Activated naive CD8-positive, alpha-beta T cell treated with anti-CD3 and anti-CD28 coated beads, Interleukin-2, amount 50 U/mL, for 24 hours (primary cell): ENCODE measurements around the gene ARNT2.
"Not testable (repeated sequence)": the region's sequence is repeated elsewhere in the genome, so short reads cannot be mapped to it uniquely, and the experiment has no call there.

Source experiments
- ATAC-seq: fragments of 150-1000 bp; cut with Tn5 transposase; one replicate; pipeline ENCODE4 v1.10.0; 2021
- DNase-seq: peaks from one replicate; pipeline ENCODE4 v3.0.0; 2021
- H3K27ac Mint-ChIP-seq: one replicate; pipeline ENCODE4 v1.8.0; 2021; ENCODE audit warnings: mild to moderate bottlenecking, mixed read lengths
- H3K27me3 Mint-ChIP-seq: one replicate; pipeline ENCODE4 v1.8.0; 2021; ENCODE audit warnings: mixed read lengths
- H3K36me3 Mint-ChIP-seq: one replicate; pipeline ENCODE4 v1.8.0; 2021; ENCODE audit warnings: low read depth, mixed read lengths
- H3K4me1 Mint-ChIP-seq: one replicate; pipeline ENCODE4 v1.8.0; 2021; ENCODE audit warnings: mixed read lengths
- H3K4me3 Mint-ChIP-seq: one replicate; pipeline ENCODE4 v1.8.0; 2021; ENCODE audit warnings: mild to moderate bottlenecking, moderate library complexity, mixed read lengths
- H3K9me3 Mint-ChIP-seq: one replicate; pipeline ENCODE4 v1.8.0; 2021; ENCODE audit warnings: mixed read lengths

The ARNT2 gene

GRCh38 chr15:80404057-80404760, at the start of gene ARNT2:
TSS of gene ARNT2 (plus strand) at chr15:80404382. CDS start at chr15:80404516, 134 bp downstream.
- Mint-ChIP-seq H3K27ac (no peak within 1 kb of the TSS), H3K27me3 (peaks cover 60% of the 10 kb centered on the region), H3K36me3 (no peaks in the 10 kb centered on the region), H3K4me3 (peak within 1 kb of the TSS; percentile 30), H3K4me1 (peaks cover 5% of the 10 kb centered on the region), H3K9me3 (no peaks in the 10 kb centered on the region)
- DNase-seq (no peak), ATAC-seq (peak; percentile 37)

GRCh38 chr15:80367094-80367493, 37.1 kb upstream of the ARNT2 start:
- Mint-ChIP-seq H3K4me1 (no peaks in the 10 kb centered on the region), H3K4me3 (no peak overlapping the region), H3K36me3 (no peaks in the 10 kb centered on the region), H3K27ac (no peak overlapping the region), H3K9me3 (peaks cover 24% of the 10 kb centered on the region), H3K27me3 (peaks cover 4% of the 10 kb centered on the region)
- peak; percentile 3 for DNase-seq
- no peak for ATAC-seq

GRCh38 chr15:80367661-80368060, 36.5 kb upstream of the ARNT2 start:
- DNase-seq (no peak), ATAC-seq (no peak)
- peaks cover 24% of the 10 kb centered on the region for H3K9me3 Mint-ChIP-seq
- no peak overlapping the region for H3K27ac Mint-ChIP-seq
- H3K36me3 Mint-ChIP-seq: no peaks in the 10 kb centered on the region
- no peak overlapping the region for H3K4me3 Mint-ChIP-seq
- no peaks in the 10 kb centered on the region for H3K4me1 Mint-ChIP-seq
- peaks cover 4% of the 10 kb centered on the region for H3K27me3 Mint-ChIP-seq

- peaks cover 6% of the 10 kb centered on the region for H3K27me3 Mint-ChIP-seq
- no peak for DNase-seq
- H3K36me3 Mint-ChIP-seq: no peaks in the 10 kb centered on the region
- no peak overlapping the region for H3K4me3 Mint-ChIP-seq
- no peak overlapping the region for H3K27ac Mint-ChIP-seq
- no peaks in the 10 kb centered on the region for H3K4me1 Mint-ChIP-seq
- H3K9me3 Mint-ChIP-seq: peaks cover 20% of the 10 kb centered on the region
- ATAC-seq: no peak
Measured at GRCh38 chr15:80371924-80372323, 32.3 kb upstream of the ARNT2 start.

GRCh38 chr15:80374441-80374840, 29.7 kb upstream of the ARNT2 start:
- H3K27me3 Mint-ChIP-seq: peaks cover 9% of the 10 kb centered on the region
- peaks cover under 1% of the 10 kb centered on the region for H3K9me3 Mint-ChIP-seq
- H3K4me1 Mint-ChIP-seq: no peaks in the 10 kb centered on the region
- no peak overlapping the region for H3K27ac Mint-ChIP-seq
- H3K36me3 Mint-ChIP-seq: no peaks in the 10 kb centered on the region
- no peak for ATAC-seq
- no peak overlapping the region for H3K4me3 Mint-ChIP-seq
- no peak for DNase-seq

GRCh38 chr15:80375968-80376891, 28.0 kb upstream of the ARNT2 start:
- Mint-ChIP-seq H3K4me3 (no peak overlapping the region), H3K36me3 (no peaks in the 10 kb centered on the region), H3K4me1 (no peaks in the 10 kb centered on the region), H3K27ac (no peak overlapping the region), H3K27me3 (peaks cover 10% of the 10 kb centered on the region), H3K9me3 (no peaks in the 10 kb centered on the region)
- ATAC-seq (no peak), DNase-seq (no peak)

GRCh38 chr15:80379693-80380092, 24.5 kb upstream of the ARNT2 start:
- H3K27ac Mint-ChIP-seq: no peak overlapping the region
- H3K4me3 Mint-ChIP-seq: no peak overlapping the region
- no peaks in the 10 kb centered on the region for H3K9me3 Mint-ChIP-seq
- ATAC-seq: no peak
- no peak for DNase-seq
- peaks cover 7% of the 10 kb centered on the region for H3K27me3 Mint-ChIP-seq
- no peaks in the 10 kb centered on the region for H3K4me1 Mint-ChIP-seq
- no peaks in the 10 kb centered on the region for H3K36me3 Mint-ChIP-seq

GRCh38 chr15:80380154-80380553, 24.0 kb upstream of the ARNT2 start:
- no peak overlapping the region for H3K27ac Mint-ChIP-seq
- H3K9me3 Mint-ChIP-seq: no peaks in the 10 kb centered on the region
- no peak for DNase-seq

GRCh38 chr15:80382285-80382684, 21.9 kb upstream of the ARNT2 start:
- no peak overlapping the region for H3K27ac Mint-ChIP-seq
- DNase-seq (no peak), ATAC-seq (no peak)
- H3K4me3 Mint-ChIP-seq: no peak overlapping the region
- no peaks in the 10 kb centered on the region for H3K4me1 Mint-ChIP-seq
- no peaks in the 10 kb centered on the region for H3K36me3 Mint-ChIP-seq
- no peaks in the 10 kb centered on the region for H3K9me3 Mint-ChIP-seq
- H3K27me3 Mint-ChIP-seq: peaks cover 10% of the 10 kb centered on the region

More at GRCh38 chr15:80380154-80380553, 24.0 kb upstream of the ARNT2 start:
- H3K36me3 Mint-ChIP-seq: no peaks in the 10 kb centered on the region
- no peaks in the 10 kb centered on the region for H3K4me1 Mint-ChIP-seq
- H3K27me3 Mint-ChIP-seq: peaks cover 7% of the 10 kb centered on the region
- no peak for ATAC-seq
- no peak overlapping the region for H3K4me3 Mint-ChIP-seq

GRCh38 chr15:80384432-80384831, 19.8 kb upstream of the ARNT2 start:
- H3K9me3 Mint-ChIP-seq: no peaks in the 10 kb centered on the region
- H3K4me3 Mint-ChIP-seq: no peak overlapping the region
- no peaks in the 10 kb centered on the region for H3K4me1 Mint-ChIP-seq
- no peaks in the 10 kb centered on the region for H3K36me3 Mint-ChIP-seq
- DNase-seq (no peak), ATAC-seq (no peak)
- H3K27ac Mint-ChIP-seq: no peak overlapping the region
- peaks cover 7% of the 10 kb centered on the region for H3K27me3 Mint-ChIP-seq

- H3K36me3 Mint-ChIP-seq: no peaks in the 10 kb centered on the region
- H3K27ac Mint-ChIP-seq: no peak overlapping the region
- no peak for ATAC-seq
- no peaks in the 10 kb centered on the region for H3K4me1 Mint-ChIP-seq
- peaks cover 7% of the 10 kb centered on the region for H3K27me3 Mint-ChIP-seq
- peaks cover 6% of the 10 kb centered on the region for H3K9me3 Mint-ChIP-seq
- no peak overlapping the region for H3K4me3 Mint-ChIP-seq
- DNase-seq: no peak
Measured at GRCh38 chr15:80386151-80386550, 18.0 kb upstream of the ARNT2 start.

- Mint-ChIP-seq H3K27me3 (peaks cover 7% of the 10 kb centered on the region), H3K27ac (no peak overlapping the region), H3K36me3 (no peaks in the 10 kb centered on the region), H3K4me1 (no peaks in the 10 kb centered on the region), H3K4me3 (no peak overlapping the region), H3K9me3 (peaks cover 6% of the 10 kb centered on the region)
- ATAC-seq (no peak), DNase-seq (no peak)
Measured at GRCh38 chr15:80388326-80388725, 15.9 kb upstream of the ARNT2 start.

- DNase-seq (no peak), ATAC-seq (no peak)
- Mint-ChIP-seq H3K4me3 (no peak overlapping the region), H3K36me3 (no peaks in the 10 kb centered on the region), H3K9me3 (peaks cover 6% of the 10 kb centered on the region), H3K27me3 (peaks cover 7% of the 10 kb centered on the region), H3K4me1 (no peaks in the 10 kb centered on the region), H3K27ac (no peak overlapping the region)
Measured at GRCh38 chr15:80389370-80389769, 14.8 kb upstream of the ARNT2 start.

GRCh38 chr15:80390942-80391341, 13.2 kb upstream of the ARNT2 start:
- not testable (repeated sequence) for DNase-seq, ATAC-seq, H3K4me3 Mint-ChIP-seq, H3K27ac Mint-ChIP-seq, H3K36me3 Mint-ChIP-seq, H3K9me3 Mint-ChIP-seq, H3K4me1 Mint-ChIP-seq
- H3K27me3 Mint-ChIP-seq: peaks cover 16% of the 10 kb centered on the region

- ATAC-seq (no peak), DNase-seq (no peak)
- no peak overlapping the region for H3K27ac Mint-ChIP-seq
- H3K9me3 Mint-ChIP-seq: peaks cover 4% of the 10 kb centered on the region
- H3K27me3 Mint-ChIP-seq: peaks cover 34% of the 10 kb centered on the region
- H3K4me1 Mint-ChIP-seq: no peaks in the 10 kb centered on the region
- no peaks in the 10 kb centered on the region for H3K36me3 Mint-ChIP-seq
- H3K4me3 Mint-ChIP-seq: no peak overlapping the region
Measured at GRCh38 chr15:80395616-80396015, 8.6 kb upstream of the ARNT2 start.
